HG03175 (cell line): ENCODE data around the gene IRF2BP2.

ENCODE experiments used
- ATAC-seq: cut with Tn5 transposase; IDR thresholded peaks from one replicate; pipeline ENCODE4 v1.9.1; 2021; ENCODE audit warnings: mild to moderate bottlenecking, moderate library complexity; ENCODE audit not compliant: unreplicated experiment

Gene IRF2BP2

GRCh38 chr1:234585330-234586055 lies 24.5 kb downstream of the IRF2BP2 start:
- ATAC-seq, result no peak

GRCh38 chr1:234584926-234585325 lies 25.1 kb downstream of the IRF2BP2 start:
- no peak for ATAC-seq

- ATAC-seq, result no peak
Measured at GRCh38 chr1:234584420-234584805, 25.6 kb downstream of the IRF2BP2 start.

- ATAC-seq, result no peak
Measured at GRCh38 chr1:234583755-234584419, 26.1 kb downstream of the IRF2BP2 start.

GRCh38 chr1:234582681-234583301 lies 27.2 kb downstream of the IRF2BP2 start:
- no peak for ATAC-seq

- no peak for ATAC-seq
Measured at GRCh38 chr1:234582186-234582585, 27.8 kb downstream of the IRF2BP2 start.

GRCh38 chr1:234581063-234581714 lies 28.8 kb downstream of the IRF2BP2 start:
- no peak for ATAC-seq

GRCh38 chr1:234579967-234580366 lies 30.0 kb downstream of the IRF2BP2 start:
- no peak for ATAC-seq

- no peak for ATAC-seq
Measured at GRCh38 chr1:234578735-234579134, 31.2 kb downstream of the IRF2BP2 start.

GRCh38 chr1:234578087-234578486 lies 31.9 kb downstream of the IRF2BP2 start:
- no peak for ATAC-seq

GRCh38 chr1:234573711-234574299 lies 36.2 kb downstream of the IRF2BP2 start:
- no peak for ATAC-seq

GRCh38 chr1:234572966-234573365 lies 37.0 kb downstream of the IRF2BP2 start:
- no peak for ATAC-seq

GRCh38 chr1:234571702-234572101 lies 38.3 kb downstream of the IRF2BP2 start:
- ATAC-seq, result no peak

- ATAC-seq, result no peak
Measured at GRCh38 chr1:234570329-234571120, 39.5 kb downstream of the IRF2BP2 start.

- ATAC-seq, result no peak
Measured at GRCh38 chr1:234568345-234568744, 41.6 kb downstream of the IRF2BP2 start.

- no peak for ATAC-seq
Measured at GRCh38 chr1:234565132-234565531, 44.8 kb downstream of the IRF2BP2 start.

GRCh38 chr1:234564035-234565029 lies 45.6 kb downstream of the IRF2BP2 start:
- ATAC-seq, result no peak

- ATAC-seq, result no peak
Measured at GRCh38 chr1:234562334-234562733, 47.6 kb downstream of the IRF2BP2 start.

- no peak for ATAC-seq
Measured at GRCh38 chr1:234561319-234561718, 48.7 kb downstream of the IRF2BP2 start.
